AG04450 (cell line): Measurements from ENCODE around the gene ITPK1. TPM values are rescaled to one million over a fixed set of nuclear protein-coding genes. Genes with fewer than 3 reads are reported as not detected.

ENCODE experiments used
- CTCF ChIA-PET: fragments of 300-600, 350-600 bp; formaldehyde crosslinking; extraction: SDS; loops from one replicate; lab custom pipeline; 2022; ENCODE audit warnings: antibody characterized with exemption, inconsistent platforms; lab: Charles Lee
- POLR2A ChIA-PET: fragments of 350-600 bp; formaldehyde crosslinking; extraction: SDS; loops from one replicate; lab custom pipeline; 2021; ENCODE audit warnings: antibody characterized with exemption, inconsistent platforms; lab: Yijun Ruan, JAX
- DNase-seq: peaks from one replicate; pipeline ENCODE4 v3.0.0-alpha.2; 2011; ENCODE audit warnings: low read depth, low spot score
- H3K27ac ChIP-seq: one replicate; pipeline ENCODE4 v1.5.1; 2012; ENCODE audit warnings: low read depth, low read length, control low read depth
- H3K27me3 ChIP-seq: one replicate; pipeline ENCODE4 v1.6.0; 2012; ENCODE audit warnings: low read length; ENCODE audit not compliant: control insufficient read depth, insufficient read depth
- H3K4me3 ChIP-seq: 2 replicates; pipeline ENCODE4 v1.5.1; 2011; ENCODE audit warnings: mild to moderate bottlenecking, low read depth, low read length, control low read depth
- H3K9me3 ChIP-seq: 2 replicates; pipeline ENCODE4 v1.5.1; 2012; ENCODE audit warnings: low read length; ENCODE audit not compliant: control insufficient read depth, insufficient read depth
- polyA plus RNA-seq: library from polyadenylated mRNA; depleted of rRNA; stranded (reverse); fragments of >200 nt; gene quantifications from 2 replicates; pipeline ENCODE4 v1.2.3, GENCODE V29; 2011
- TF ChIP-seq, protein P1 (sequence below): IDR thresholded peaks from 2 replicates; pipeline ENCODE4 v1.5.1; 2011; ENCODE audit warnings: low read depth, low read length, control low read depth, inconsistent platforms

ITPK1 gene
- polyA plus RNA-seq, 1 experiment: 13.6 TPM

DNA sequence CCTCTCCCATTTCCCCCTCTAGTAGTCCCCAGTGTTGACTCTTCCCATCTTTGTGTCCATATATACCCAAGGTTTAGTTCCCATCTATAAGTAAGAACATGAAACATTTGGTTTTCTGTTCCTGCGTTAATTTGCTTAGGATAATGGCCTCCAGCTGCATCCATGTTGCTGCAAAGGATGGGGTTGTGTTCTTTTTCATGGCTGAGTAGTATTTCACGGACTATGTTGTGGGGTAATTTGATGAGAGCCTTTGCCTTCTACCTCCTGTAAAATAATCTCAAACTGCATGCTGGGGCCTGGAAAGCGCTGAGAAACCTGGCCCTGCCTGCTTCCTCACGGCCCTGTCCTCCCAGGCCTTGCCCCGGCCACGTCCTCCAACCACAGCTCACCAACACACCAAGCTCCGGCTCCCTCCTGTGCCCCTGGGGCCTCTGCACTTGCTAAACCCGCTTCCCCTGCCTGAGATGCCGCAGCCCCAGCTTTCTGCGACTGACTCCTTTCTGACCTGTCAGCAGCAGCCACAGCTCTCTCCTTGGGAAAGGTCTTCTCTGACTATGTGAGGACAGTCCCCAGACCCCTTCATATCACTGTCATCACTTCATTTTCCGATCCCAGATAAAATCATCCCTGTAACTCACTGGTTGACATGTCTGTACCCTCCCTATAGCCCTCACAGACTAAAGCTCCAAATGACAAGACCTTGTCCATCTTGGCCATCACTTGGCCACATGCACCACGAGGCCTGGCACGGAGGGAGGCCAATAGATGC, 19.8 kb downstream of the ITPK1 start:
- Histone ChIP-seq H3K4me3 (no peak overlapping the region), H3K27ac (no peak overlapping the region), H3K27me3 (no peaks in the 10 kb centered on the region), H3K9me3 (no peaks in the 10 kb centered on the region)
- no peak for DNase-seq
- POLR2A ChIA-PET: no interaction called here
- TF ChIP-seq, protein P1, sequence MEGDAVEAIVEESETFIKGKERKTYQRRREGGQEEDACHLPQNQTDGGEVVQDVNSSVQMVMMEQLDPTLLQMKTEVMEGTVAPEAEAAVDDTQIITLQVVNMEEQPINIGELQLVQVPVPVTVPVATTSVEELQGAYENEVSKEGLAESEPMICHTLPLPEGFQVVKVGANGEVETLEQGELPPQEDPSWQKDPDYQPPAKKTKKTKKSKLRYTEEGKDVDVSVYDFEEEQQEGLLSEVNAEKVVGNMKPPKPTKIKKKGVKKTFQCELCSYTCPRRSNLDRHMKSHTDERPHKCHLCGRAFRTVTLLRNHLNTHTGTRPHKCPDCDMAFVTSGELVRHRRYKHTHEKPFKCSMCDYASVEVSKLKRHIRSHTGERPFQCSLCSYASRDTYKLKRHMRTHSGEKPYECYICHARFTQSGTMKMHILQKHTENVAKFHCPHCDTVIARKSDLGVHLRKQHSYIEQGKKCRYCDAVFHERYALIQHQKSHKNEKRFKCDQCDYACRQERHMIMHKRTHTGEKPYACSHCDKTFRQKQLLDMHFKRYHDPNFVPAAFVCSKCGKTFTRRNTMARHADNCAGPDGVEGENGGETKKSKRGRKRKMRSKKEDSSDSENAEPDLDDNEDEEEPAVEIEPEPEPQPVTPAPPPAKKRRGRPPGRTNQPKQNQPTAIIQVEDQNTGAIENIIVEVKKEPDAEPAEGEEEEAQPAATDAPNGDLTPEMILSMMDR: no peak
- CTCF ChIA-PET: interaction anchor here (3.5 kb wide), 1 partner anchor 17 kb away, joined by 25 read pairs; no protein-coding TSS in a partner anchor

DNA sequence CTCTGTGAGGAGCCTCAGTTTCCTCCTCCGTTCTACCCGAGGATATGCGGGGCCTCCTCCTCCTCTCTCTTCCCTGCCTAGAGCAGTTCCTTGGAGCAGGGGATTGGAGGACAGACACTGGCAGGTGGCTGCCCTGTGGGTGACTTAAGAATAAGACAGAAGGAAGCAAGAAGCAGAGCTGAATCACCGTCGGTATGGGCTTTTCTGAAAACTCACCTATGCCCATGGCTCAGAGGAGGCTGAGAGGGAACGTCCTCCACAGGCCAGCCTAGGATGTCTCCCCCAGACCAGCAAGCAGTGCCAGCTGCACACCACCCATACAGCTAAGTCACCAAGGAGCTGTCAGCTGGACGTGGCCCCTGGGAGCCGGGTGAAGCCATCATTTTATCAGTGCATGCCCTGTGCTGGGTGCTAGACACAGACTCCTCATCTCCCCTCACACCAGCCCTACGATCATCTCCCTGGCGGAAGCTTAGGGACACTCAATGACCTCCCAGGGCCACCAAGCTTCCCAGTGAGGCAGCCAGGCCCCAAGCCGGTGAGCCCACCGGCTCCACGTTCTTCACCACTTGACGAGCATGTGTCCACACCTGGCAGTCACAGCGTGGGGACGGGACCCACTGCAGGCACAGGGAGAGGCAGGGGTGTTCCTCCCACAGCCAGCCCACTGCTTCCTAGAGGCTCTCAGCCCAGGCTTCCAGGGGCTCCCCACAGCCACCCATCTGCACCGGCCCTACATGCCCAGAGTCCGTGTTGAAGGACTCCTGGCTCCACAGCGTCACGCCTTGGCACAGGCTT, 21.4 kb downstream of the ITPK1 start:
- TF ChIP-seq, protein P1: no peak
- no peaks in the 10 kb centered on the region for H3K9me3 ChIP-seq
- CTCF ChIA-PET: interaction anchor here (1.2 to 3.5 kb wide), 2 partner anchors 19 to 142 kb away, joined by 3 to 25 read pairs; no protein-coding TSS in a partner anchor
- H3K4me3 ChIP-seq: no peak overlapping the region
- H3K27me3 ChIP-seq: no peaks in the 10 kb centered on the region
- POLR2A ChIA-PET: interaction anchor here (0.5 kb wide), 1 partner anchor 93 kb away, joined by 4 read pairs; no protein-coding TSS in a partner anchor
- H3K27ac ChIP-seq: no peak overlapping the region
- no peak for DNase-seq

DNA sequence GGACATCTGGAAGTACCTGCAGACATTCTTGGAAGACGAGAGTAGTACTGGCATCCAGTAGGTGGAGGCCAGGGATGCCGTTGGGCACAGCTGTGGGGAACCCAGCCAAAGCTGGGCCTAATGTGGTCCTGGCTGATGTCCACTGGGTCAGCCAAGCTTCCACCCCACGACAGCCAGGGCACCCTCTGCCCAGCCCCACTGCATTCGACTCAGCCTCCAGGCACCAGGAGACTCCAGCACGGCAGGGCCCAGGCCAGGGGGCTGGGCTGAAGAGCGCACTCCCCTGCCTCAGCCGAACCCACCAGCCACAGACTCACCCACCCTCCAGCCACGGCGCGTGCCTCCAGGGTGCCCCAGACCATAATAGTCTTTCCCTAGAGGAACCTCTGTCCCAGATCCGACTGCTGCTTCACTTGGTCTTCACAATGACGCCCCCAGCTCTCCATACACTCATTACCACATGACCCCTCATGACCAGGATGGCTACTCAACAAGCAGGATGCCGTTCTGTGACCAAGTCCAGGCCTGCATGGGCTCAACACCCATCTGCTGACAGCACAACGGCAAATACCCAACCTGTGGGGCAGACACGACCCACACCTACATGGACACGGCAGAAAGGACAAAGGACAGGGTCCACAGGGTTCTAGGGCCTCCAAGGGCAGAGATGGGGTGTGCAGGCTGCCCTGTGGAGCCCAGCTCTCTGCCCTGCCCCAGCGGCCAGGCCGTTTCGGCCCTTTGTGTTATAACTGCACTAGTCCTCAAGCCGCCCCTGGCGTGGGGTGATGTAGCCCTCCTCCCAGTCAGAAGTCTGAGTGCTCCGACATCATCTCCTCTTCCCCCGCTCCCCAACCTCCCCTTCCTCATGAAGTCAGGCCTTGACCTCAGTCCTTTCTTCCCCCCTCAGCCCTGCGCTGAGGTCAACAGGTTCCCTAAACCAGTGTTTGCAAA, 22.8 kb downstream of the ITPK1 start:
- TF ChIP-seq, protein P1: no peak
- no peak for DNase-seq
- ChIA-PET POLR2A (no interaction called here), CTCF (interaction anchor here (0.6 kb wide), 1 partner anchor 18 kb away, joined by 3 read pairs; no protein-coding TSS in a partner anchor)
- Histone ChIP-seq H3K27me3 (no peaks in the 10 kb centered on the region), H3K9me3 (no peaks in the 10 kb centered on the region; the same call in 1 of the 2 replicates), H3K27ac (no peak overlapping the region), H3K4me3 (no peak overlapping the region)

DNA sequence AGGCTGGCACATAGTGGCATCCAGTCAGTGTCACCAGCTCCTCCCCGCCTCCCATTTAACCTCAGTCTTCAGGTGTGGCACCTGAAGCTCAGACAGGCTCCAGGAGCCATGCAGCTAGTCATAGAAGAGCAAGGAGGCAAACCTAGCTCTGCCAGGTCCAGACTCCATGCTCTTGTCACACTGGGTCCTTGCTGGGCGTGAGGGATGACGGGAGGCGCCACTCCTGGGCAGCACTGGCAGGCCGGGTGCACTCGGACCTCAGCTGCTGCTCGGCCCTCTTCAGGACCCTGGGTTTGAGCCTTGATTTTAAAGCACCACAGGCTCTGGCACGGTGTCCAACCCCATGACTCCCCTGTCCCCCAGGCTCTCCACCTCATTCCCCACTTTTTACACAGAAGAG, 24.1 kb downstream of the ITPK1 start:
- no peak overlapping the region for H3K27ac ChIP-seq

More for the DNA sequence above, 24.1 kb downstream of the ITPK1 start:
- no peaks in the 10 kb centered on the region; the same call in 1 of the 2 replicates for H3K9me3 ChIP-seq
- no peak for DNase-seq
- no peaks in the 10 kb centered on the region for H3K27me3 ChIP-seq
- H3K4me3 ChIP-seq: no peak overlapping the region
- ChIA-PET CTCF (no interaction called here), POLR2A (interaction anchor here (1.1 kb wide), 1 partner anchor 23 kb away, joined by 3 read pairs; no protein-coding TSS in a partner anchor)
- TF ChIP-seq, protein P1: no peak
